ENCODE measurements around the gene UBA52. TPM values are rescaled to one million over a fixed set of nuclear protein-coding genes. Genes with fewer than 3 reads are reported as not detected.

UBA52 gene
- total and polyA plus RNA-seq, 2 experiments from 2014 or later: 470 to 561 TPM

- WGBS (ENCODE audit: low lambda C conversion rate, missing lambda C conversion rate): 94% methylated on average over 8 of the region's 8 CpGs
- no peak overlapping the region for H3K27ac ChIP-seq
- no peak for TF ChIP-seq EZH2phosphoT487 (IDR thresholded peaks at IDR 0.05; ENCODE audit: low read depth, severe bottlenecking, unreplicated experiment)
- no peak for TF ChIP-seq EZH2 (IDR thresholded peaks at IDR 0.05; ENCODE audit: borderline replicate concordance)
- TF ChIP-seq CTCF (IDR thresholded peaks at IDR 0.05; ENCODE audit: poor library complexity): no peak
- no peak overlapping the region for H2AFZ ChIP-seq
- H3K4me1 ChIP-seq (ENCODE audit: insufficient read depth): peaks cover 12% of the 10 kb centered on the region
- no peaks in the 10 kb centered on the region for H3K27me3 ChIP-seq
- no peak for DNase-seq (ENCODE audit: low spot score)
- H3K9me3 ChIP-seq (ENCODE audit: low read depth): no peaks in the 10 kb centered on the region
- peaks cover 20% of the 10 kb centered on the region for H3K79me2 ChIP-seq
- no peaks in the 10 kb centered on the region for H3K9me2 ChIP-seq (replicated peaks; ENCODE audit: insufficient read depth)
- no peak overlapping the region for H3K4me3 ChIP-seq
- H4K20me1 ChIP-seq (ENCODE audit: insufficient read depth, poor library complexity, severe bottlenecking): peaks cover 13% of the 10 kb centered on the region
- H3K4me2 ChIP-seq: no peak overlapping the region
- no peaks in the 10 kb centered on the region for H3K36me3 ChIP-seq (replicated peaks; ENCODE audit: insufficient read depth, low read depth)
These were observed 4.7 kb downstream of the UBA52 start for GRCh38 chr19:18576383-18576782.

- peaks cover 10% of the 10 kb centered on the region for H3K4me1 ChIP-seq (ENCODE audit: insufficient read depth)
- no peaks in the 10 kb centered on the region for H3K9me2 ChIP-seq (replicated peaks; ENCODE audit: insufficient read depth)
- peaks cover 13% of the 10 kb centered on the region for H3K79me2 ChIP-seq
- TF ChIP-seq EZH2phosphoT487 (IDR thresholded peaks at IDR 0.05; ENCODE audit: low read depth, severe bottlenecking, unreplicated experiment): no peak
- no peak for TF ChIP-seq CTCF (IDR thresholded peaks at IDR 0.05; ENCODE audit: poor library complexity)
- TF ChIP-seq EZH2 (IDR thresholded peaks at IDR 0.05; ENCODE audit: borderline replicate concordance): no peak
- H3K27me3 ChIP-seq: no peaks in the 10 kb centered on the region
- WGBS (ENCODE audit: low lambda C conversion rate, missing lambda C conversion rate): 92% methylated on average over 21 of the region's 21 CpGs
- peaks cover 9% of the 10 kb centered on the region for H4K20me1 ChIP-seq (ENCODE audit: insufficient read depth, poor library complexity, severe bottlenecking)
- DNase-seq (ENCODE audit: low spot score): no peak
- H3K27ac ChIP-seq: no peak overlapping the region
- no peak overlapping the region for H2AFZ ChIP-seq
- no peak overlapping the region for H3K4me3 ChIP-seq
- H3K4me2 ChIP-seq: no peak overlapping the region
- no peaks in the 10 kb centered on the region for H3K36me3 ChIP-seq (replicated peaks; ENCODE audit: insufficient read depth, low read depth)
- no peaks in the 10 kb centered on the region for H3K9me3 ChIP-seq (ENCODE audit: low read depth)
These were observed 5.8 kb downstream of the UBA52 start for GRCh38 chr19:18577365-18577914.

GRCh38 chr19:18580311-18580710 is 8.7 kb downstream of the UBA52 start:
- H3K4me2 ChIP-seq: no peak overlapping the region
- no peaks in the 10 kb centered on the region for H3K36me3 ChIP-seq (replicated peaks; ENCODE audit: insufficient read depth, low read depth)
- no peaks in the 10 kb centered on the region for H3K27me3 ChIP-seq
- H3K9me2 ChIP-seq (replicated peaks; ENCODE audit: insufficient read depth): no peaks in the 10 kb centered on the region
- no peaks in the 10 kb centered on the region for H3K79me2 ChIP-seq
- no peak for DNase-seq (ENCODE audit: low spot score)
- H3K27ac ChIP-seq: no peak overlapping the region
- WGBS (ENCODE audit: low lambda C conversion rate, missing lambda C conversion rate): 79% methylated on average over 7 of the region's 7 CpGs
- no peak for TF ChIP-seq EZH2 (IDR thresholded peaks at IDR 0.05; ENCODE audit: borderline replicate concordance)
- TF ChIP-seq CTCF (IDR thresholded peaks at IDR 0.05; ENCODE audit: poor library complexity): no peak
- no peak for TF ChIP-seq EZH2phosphoT487 (IDR thresholded peaks at IDR 0.05; ENCODE audit: low read depth, severe bottlenecking, unreplicated experiment)
- H3K4me1 ChIP-seq (ENCODE audit: insufficient read depth): no peaks in the 10 kb centered on the region
- no peak overlapping the region for H2AFZ ChIP-seq
- H3K9me3 ChIP-seq (ENCODE audit: low read depth): no peaks in the 10 kb centered on the region
- no peaks in the 10 kb centered on the region for H4K20me1 ChIP-seq (ENCODE audit: insufficient read depth, poor library complexity, severe bottlenecking)
- H3K4me3 ChIP-seq: no peak overlapping the region

Measured in hepatocyte (in vitro differentiated cells).